Activated T-cell treated with anti-CD3 and anti-CD28 coated beads, Interleukin-2, amount 50 U/mL, for 1 hour (primary cell): Measurements from ENCODE around the gene SIRPD.
"Not testable (repeated sequence)": the region's sequence is repeated elsewhere in the genome, so short reads cannot be mapped to it uniquely, and the experiment has no call there.

Source experiments
- DNase-seq: peaks from one replicate; pipeline ENCODE4 v3.0.0-alpha.2; 2020

Gene SIRPD

DNA sequence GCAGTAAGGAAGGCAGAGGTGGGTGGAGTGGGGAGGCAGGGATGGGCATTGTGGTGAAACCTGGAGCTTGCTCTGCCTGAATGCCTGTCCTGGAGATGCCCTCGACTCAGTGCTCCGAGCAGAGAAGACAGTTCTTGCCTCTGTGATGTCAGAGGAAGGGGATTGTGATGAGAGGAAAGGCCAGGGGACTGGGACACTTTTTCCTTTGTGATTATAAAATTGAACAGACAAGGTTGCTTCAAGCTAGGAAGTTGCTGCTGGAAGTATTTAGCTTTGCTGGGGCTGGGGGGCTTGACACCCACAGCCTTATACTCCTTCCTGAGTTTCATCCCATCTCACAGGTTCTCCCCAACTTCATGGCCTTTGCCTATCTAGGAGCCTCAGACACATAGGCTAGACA, at the start of gene SIRPD:
SIRPD (minus strand) TSS at position 101 of the 400 bp plus-strand sequence; CDS start at position 49, 52 bp downstream.
- no peak for DNase-seq

GRCh38 chr20:1600736-1601135, 43.2 kb upstream of the SIRPD start:
- no peak for DNase-seq

DNA sequence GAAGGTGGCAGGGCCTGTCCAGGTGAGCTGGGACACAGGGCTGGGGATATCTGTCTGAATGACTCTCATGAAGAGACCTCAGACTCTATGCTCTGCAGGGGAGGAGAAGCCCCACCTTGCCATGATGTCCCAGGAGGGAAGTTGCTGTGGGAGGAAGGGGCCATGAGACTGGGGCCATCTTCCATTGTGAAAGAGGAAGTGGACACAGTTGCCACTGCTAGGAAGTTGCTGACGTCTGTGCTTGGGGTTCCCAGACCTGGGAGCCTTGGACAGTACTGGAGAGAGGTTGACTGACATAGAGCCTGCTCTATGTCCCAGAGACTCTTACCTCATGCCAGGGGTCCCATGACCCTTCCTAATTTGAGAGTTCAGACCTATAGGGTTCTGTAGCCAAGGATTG, 37.8 kb upstream of the SIRPD start:
- no peak for DNase-seq

- DNase-seq: no peak
Measured at GRCh38 chr20:1588533-1589460, 31.3 kb upstream of the SIRPD start.

- no peak for DNase-seq
Measured at GRCh38 chr20:1587781-1588532, 30.5 kb upstream of the SIRPD start.

- no peak for DNase-seq
Measured at GRCh38 chr20:1579488-1579887, 22.0 kb upstream of the SIRPD start.

GRCh38 chr20:1577906-1578305, 20.4 kb upstream of the SIRPD start:
- no peak for DNase-seq

GRCh38 chr20:1577313-1577712, 19.8 kb upstream of the SIRPD start:
- DNase-seq: not testable (repeated sequence)

DNA sequence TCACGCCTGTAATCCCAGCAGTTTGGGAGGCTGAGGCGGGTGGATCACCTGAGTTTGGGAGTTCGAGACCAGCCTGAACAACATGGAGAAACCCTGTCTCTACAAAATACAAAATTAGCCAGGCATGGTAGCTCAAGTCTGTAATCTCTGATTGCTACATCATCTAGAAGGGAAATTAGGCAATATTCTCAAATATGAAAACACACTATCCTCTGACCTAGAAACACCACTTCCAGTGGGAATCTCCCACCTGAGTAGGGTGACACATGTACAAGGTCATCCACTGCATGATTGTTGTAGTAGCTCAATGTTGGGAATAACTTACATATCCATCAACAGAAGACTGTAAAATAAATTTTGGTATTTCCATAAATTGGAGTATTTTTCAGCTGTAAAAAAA, 19.1 kb upstream of the SIRPD start:
- DNase-seq: no peak

- not testable (repeated sequence) for DNase-seq
Measured at GRCh38 chr20:1576003-1576402, 18.5 kb upstream of the SIRPD start.

- DNase-seq: not testable (repeated sequence)
Measured at GRCh38 chr20:1571583-1571982, 14.1 kb upstream of the SIRPD start.

- no peak for DNase-seq
Measured at GRCh38 chr20:1569415-1569881, 11.9 kb upstream of the SIRPD start.

- no peak for DNase-seq
Measured at GRCh38 chr20:1568163-1568490, 10.6 kb upstream of the SIRPD start.

GRCh38 chr20:1567392-1568162, 10.1 kb upstream of the SIRPD start:
- no peak for DNase-seq

- DNase-seq: no peak
Measured at GRCh38 chr20:1566701-1567100, 9.2 kb upstream of the SIRPD start.

DNA sequence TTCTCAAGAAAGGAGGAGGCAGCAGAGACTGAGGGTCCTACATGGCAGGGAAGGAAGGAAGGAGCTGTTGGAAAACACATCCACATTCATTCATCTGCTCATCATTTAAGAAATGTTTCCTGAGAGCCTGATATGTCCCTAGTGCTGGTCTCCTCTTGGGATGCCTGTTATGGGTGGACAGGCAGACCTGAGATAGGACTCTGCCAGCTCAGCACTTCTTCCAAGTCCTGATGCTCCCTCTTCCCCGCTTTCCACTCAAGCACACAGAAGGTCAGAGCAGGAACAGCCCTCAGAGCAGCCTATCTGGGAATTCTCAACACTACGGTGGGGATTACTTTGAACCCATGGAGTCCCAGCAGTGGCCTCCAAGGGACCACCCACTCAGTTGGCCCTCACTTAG, 8.0 kb upstream of the SIRPD start:
- DNase-seq: no peak

GRCh38 chr20:1563598-1563997, 6.1 kb upstream of the SIRPD start:
- DNase-seq: no peak

DNA sequence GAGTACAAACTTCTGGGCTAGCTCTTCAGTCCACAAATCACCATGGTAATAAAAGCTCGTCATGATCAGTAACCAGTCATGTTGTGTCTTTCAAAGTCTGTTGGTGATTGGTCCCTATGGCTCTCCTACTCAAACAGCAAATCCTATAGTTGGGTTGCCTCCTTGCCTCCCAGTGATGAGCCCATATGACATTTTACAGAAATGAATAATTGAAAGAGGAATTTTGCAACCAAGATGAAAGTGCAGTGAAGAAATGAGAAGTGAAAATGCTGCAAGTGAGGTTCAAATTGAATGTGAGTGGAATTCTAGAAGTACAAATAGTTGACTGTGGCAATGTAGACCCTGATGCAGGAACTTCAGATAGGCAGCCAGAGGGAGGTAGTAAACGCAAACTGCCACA, 5.1 kb upstream of the SIRPD start:
- no peak for DNase-seq

- DNase-seq: no peak
Measured at GRCh38 chr20:1561350-1561749, 3.8 kb upstream of the SIRPD start.

DNA sequence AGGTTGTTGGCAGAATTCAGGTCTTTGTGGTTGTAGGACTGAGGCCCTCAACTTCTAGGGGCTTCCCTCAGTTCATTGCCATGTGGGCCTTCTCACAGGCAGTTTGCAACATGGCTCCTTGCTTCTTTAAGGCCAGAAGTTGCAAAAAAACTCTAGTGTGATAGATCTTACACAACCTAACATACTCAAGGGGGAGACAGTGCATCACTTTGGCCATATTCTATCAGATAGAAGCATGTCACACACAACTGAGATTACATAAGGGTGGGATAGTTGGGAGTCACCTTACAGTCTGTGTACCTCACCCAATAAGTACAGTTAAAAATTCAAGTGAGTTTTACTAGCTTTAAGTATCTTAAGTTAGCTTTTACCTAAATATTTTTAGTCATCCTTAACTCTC, 1.6 kb downstream of the SIRPD start:
- no peak for DNase-seq

DNA sequence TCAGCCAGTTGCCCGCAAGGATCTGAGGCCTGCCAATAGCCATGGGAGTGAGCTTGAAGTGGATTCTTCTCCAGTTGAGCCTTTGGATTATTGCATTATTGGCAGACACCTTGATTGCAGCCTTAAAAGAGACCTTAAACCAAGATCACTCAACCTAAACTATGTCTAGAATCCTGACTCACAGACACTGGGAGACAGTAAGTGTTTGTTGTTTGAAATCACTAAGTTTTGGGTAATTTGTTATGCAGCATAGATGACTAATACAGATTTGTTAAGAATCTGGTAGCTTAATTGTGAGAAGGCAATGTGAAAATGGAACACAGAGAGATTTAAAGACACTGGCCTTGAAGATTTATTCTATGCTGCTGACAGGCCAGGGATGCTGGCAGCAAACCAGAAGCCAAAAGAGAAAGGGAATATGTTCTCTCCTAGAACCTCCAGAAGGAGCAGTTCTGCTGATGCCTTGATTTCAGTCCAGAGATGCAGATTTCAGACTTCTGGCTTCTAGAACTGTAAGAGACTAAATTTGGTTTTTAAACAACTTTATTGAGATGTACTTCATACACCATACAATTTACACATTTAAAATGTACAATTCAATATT, 17.6 kb downstream of the SIRPD start:
- DNase-seq: no peak

DNA sequence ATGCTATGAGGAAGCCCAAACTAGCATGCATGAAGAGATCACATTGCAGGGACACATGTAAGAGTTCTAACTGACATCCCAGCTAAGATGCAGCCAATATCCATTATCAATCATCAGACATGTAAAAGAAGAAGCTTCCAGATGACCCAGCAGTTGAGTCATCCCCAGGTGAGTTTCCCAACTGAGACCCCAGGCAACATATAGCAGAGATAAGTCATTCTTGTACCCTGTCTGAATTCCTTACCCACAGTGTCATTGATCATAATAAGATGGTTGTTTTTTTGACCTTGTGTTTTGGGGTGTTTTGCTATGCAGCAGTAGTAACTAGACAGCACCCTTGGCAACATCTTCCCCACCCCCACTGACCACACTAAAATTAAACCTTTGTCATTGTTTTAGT, 18.9 kb downstream of the SIRPD start:
- no peak for DNase-seq

DNA sequence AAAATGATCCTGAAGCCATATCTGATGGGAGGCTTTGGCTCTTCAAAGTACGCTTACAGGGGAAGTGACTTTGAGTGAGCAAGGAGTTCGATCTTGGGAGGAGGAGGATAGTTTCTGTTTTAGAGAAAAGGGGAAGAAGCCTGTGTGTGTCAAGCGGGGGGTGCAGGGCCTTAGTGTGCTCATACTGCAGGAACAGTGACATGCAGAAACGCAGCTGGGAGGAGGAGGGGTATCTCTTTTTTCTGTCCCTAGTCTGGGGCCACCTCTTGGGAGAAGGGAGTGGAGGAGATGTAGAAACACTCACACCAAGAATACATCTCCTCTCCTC, 19.8 kb downstream of the SIRPD start:
- DNase-seq: no peak
